CD14-positive monocyte (primary cell): ENCODE results near the gene TMEM201. TPM values are rescaled to one million over a fixed set of nuclear protein-coding genes. Genes with fewer than 3 reads are reported as not detected.

Experiments
- DNase-seq, 3 donors: peaks; one replicate each; pipeline ENCODE4 v3.0.0-alpha.2; 2011 to 2022
- H2AFZ ChIP-seq: 2 replicates; pipeline ENCODE4 v1.6.0; 2012; ENCODE audit warnings: mild to moderate bottlenecking, low read depth, low read length, inconsistent platforms; ENCODE audit not compliant: insufficient read depth, poor library complexity, severe bottlenecking
- H3K27ac ChIP-seq, 2 donors: 1 replicate in 1 of 2; 2 replicates in 1 of 2; pipeline ENCODE4 v1.5.1; 2012 to 2013; ENCODE audit warnings: low read length in 2 of 2, control low read depth in 1 of 2, inconsistent platforms in 1 of 2, low read depth in 1 of 2, mild to moderate bottlenecking in 1 of 2
- H3K27me3 ChIP-seq, 2 donors: one replicate each; pipeline versions ENCODE4 v1.6.0 to v1.6.1; 2011 to 2013; ENCODE audit warnings: low read length in 2 of 2; ENCODE audit not compliant: control insufficient read depth in 2 of 2, insufficient read depth in 2 of 2
- H3K36me3 ChIP-seq, 2 donors: replicated peaks in 1 of 2; 1 replicate in 1 of 2; 2 replicates in 1 of 2; pipeline versions ENCODE4 v1.5.1 to v1.6.1; 2012 to 2013; ENCODE audit warnings: low read length in 2 of 2, control low read depth in 1 of 2, inconsistent platforms in 1 of 2, mild to moderate bottlenecking in 1 of 2; ENCODE audit not compliant: insufficient read depth in 2 of 2, control insufficient read depth in 1 of 2
- H3K4me1 ChIP-seq, 2 donors: 1 replicate in 1 of 2; 2 replicates in 1 of 2; pipeline versions ENCODE4 v1.5.1 to v1.6.1; 2012 to 2013; ENCODE audit warnings: low read length in 2 of 2, control low read depth in 1 of 2, inconsistent platforms in 1 of 2, mild to moderate bottlenecking in 1 of 2, moderate library complexity in 1 of 2; ENCODE audit not compliant: insufficient read depth in 2 of 2, control insufficient read depth in 1 of 2
- H3K4me2 ChIP-seq: replicated peaks from 2 replicates; pipeline ENCODE3; 2012; ENCODE audit warnings: low read length, moderate library complexity, mild to moderate bottlenecking; ENCODE audit not compliant: poor library complexity, severe bottlenecking; ENCODE audit errors: extremely low read depth
- H3K4me3 ChIP-seq, 3 experiments: fragments of 200-600 bp in 1 of 3; sonication (generic) in 1 of 3; replicated peaks in 1 of 3; 1 replicate in 2 of 3; 2 replicates in 1 of 3; pipeline ENCODE4 v1.5.1; 2011 to 2013; ENCODE audit warnings: low read length in 3 of 3, mild to moderate bottlenecking in 3 of 3, control low read depth in 2 of 3, low read depth in 2 of 3, inconsistent platforms in 1 of 3, moderate library complexity in 1 of 3
- H3K79me2 ChIP-seq: 2 replicates; pipeline ENCODE4 v1.6.0; 2012; ENCODE audit warnings: mild to moderate bottlenecking, control low read depth, inconsistent platforms, low read length, moderate library complexity; ENCODE audit not compliant: insufficient read depth
- H3K9ac ChIP-seq: 2 replicates; pipeline ENCODE4 v1.6.0; 2017; ENCODE audit warnings: low read length, mild to moderate bottlenecking; ENCODE audit not compliant: insufficient read depth, poor library complexity, severe bottlenecking
- H3K9me3 ChIP-seq, 2 donors: replicated peaks in 1 of 2; 1 replicate in 1 of 2; 2 replicates in 1 of 2; pipeline versions ENCODE4 v1.5.1 to v1.6.1; 2012 to 2013; ENCODE audit warnings: low read length in 2 of 2, control low read depth in 1 of 2; ENCODE audit not compliant: control insufficient read depth in 1 of 2, insufficient read depth in 1 of 2
- H4K20me1 ChIP-seq: 2 replicates; pipeline ENCODE4 v1.6.0; 2012; ENCODE audit warnings: mild to moderate bottlenecking, low read length, control low read depth, moderate library complexity; ENCODE audit not compliant: insufficient read depth
- H3K27ac Mint-ChIP-seq, 7 donors: one replicate each; pipeline ENCODE4 v1.8.0; 2020; ENCODE audit warnings: mild to moderate bottlenecking in 7 of 7, mixed read lengths in 7 of 7, moderate library complexity in 6 of 7, inconsistent platforms in 2 of 7
- H3K27me3 Mint-ChIP-seq, 3 donors: one replicate each; pipeline ENCODE4 v1.8.0; 2021 to 2022; ENCODE audit warnings: low read depth in 3 of 3, mild to moderate bottlenecking in 3 of 3, mixed read lengths in 3 of 3, moderate library complexity in 3 of 3, inconsistent platforms in 1 of 3
- H3K36me3 Mint-ChIP-seq, 2 donors: one replicate each; pipeline ENCODE4 v1.8.0; 2020; ENCODE audit warnings: mixed read lengths in 2 of 2, inconsistent platforms in 1 of 2, mild to moderate bottlenecking in 1 of 2
- H3K4me1 Mint-ChIP-seq: one replicate; pipeline ENCODE4 v1.8.0; 2020; ENCODE audit warnings: mild to moderate bottlenecking, mixed read lengths
- H3K4me3 Mint-ChIP-seq, 2 donors: one replicate each; pipeline ENCODE4 v1.8.0; 2020; ENCODE audit warnings: mild to moderate bottlenecking in 2 of 2, mixed read lengths in 2 of 2, moderate library complexity in 1 of 2
- H3K9me3 Mint-ChIP-seq, 7 donors: one replicate each; pipeline ENCODE4 v1.8.0; 2020 to 2022; ENCODE audit warnings: mixed read lengths in 7 of 7, mild to moderate bottlenecking in 6 of 7, moderate library complexity in 6 of 7, inconsistent platforms in 2 of 7
- WGBS: methylation state at CpG from one replicate; pipeline ENCODE4 v1.1.5; 2013; ENCODE audit warnings: missing lambda C conversion rate; ENCODE audit not compliant: insufficient coverage; 5-methylcytosine and 5-hydroxymethylcytosine counted together
- intact Hi-C, 2 donors: fragments of 100-400 bp; cut with micrococcal nuclease; formaldehyde crosslinking; loops; one replicate each; pipeline versions ENCODE4 v1.15.0 to v1.15.1; 2023
- polyA plus RNA-seq, 3 donors: library from polyadenylated mRNA; depleted of rRNA in 1 of 3; unstranded in 2 of 3; stranded (reverse) in 1 of 3; fragments of 300-500 nt in 2 of 3; fragments of >200 nt in 1 of 3; fragmentation: Illumina TruSeq in 2 of 3; gene quantifications; 1 replicate in 2 of 3; 2 replicates in 1 of 3; pipeline ENCODE4 v1.2.3, GENCODE V29; 2012 to 2021
- TF ChIP-seq, protein P1 (sequence below): fragments of 200-600 bp; IDR thresholded peaks from one replicate; pipeline ENCODE4 v1.8.0; 2022; ENCODE audit warnings: antibody characterized with exemption, mild to moderate bottlenecking

TMEM201 gene
- polyA plus RNA-seq, 3 donors = 0.37 to 3.7 (median 0.37) TPM

DNA sequence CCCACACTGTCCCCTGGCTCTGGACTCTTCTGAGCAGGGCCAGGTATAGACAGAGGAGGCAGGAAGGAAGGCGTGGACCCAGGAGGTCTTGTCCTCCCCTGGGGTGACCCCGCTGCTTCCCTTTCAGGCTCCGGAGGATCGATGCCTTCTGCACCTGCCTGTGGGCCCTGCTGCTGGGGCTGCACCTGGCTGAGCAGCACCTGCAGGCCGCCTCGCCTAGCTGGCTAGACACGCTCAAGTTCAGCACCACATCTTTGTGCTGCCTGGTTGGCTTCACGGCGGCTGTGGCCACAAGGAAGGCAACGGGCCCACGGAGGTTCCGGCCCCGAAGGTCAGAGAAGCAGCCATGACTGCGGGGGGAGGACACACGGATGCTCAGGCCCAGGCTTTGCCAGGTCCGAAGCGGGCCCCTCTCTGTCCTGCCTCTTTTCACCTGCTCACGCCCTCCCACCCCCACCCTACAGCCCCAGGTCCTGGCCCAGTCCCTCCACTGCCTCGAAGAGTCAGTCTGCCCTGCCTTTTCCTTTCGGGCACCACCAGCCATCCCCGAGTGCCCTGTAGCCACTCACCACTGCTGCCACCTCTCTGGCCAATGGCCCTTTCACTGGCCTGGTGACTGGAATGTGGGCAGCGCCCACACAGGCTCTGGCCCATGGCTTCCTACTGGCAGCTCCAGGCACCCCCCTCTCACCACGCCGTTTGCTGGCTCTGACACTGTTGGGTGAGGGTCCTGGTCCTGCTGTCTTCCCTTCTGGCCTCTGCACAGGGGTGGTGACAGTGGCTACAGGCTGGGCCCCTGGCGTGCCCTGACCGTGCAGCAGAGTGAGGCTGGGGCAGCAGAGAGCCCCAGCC, 13.5 kb downstream of the TMEM201 start:
- intact Hi-C loops = no loop called here
- no peak overlapping the region for H3K4me2 ChIP-seq
- no peak overlapping the region for H3K9ac ChIP-seq
- WGBS = 96% methylated on average over 25 of the region's 26 CpGs
- TF ChIP-seq, protein P1, sequence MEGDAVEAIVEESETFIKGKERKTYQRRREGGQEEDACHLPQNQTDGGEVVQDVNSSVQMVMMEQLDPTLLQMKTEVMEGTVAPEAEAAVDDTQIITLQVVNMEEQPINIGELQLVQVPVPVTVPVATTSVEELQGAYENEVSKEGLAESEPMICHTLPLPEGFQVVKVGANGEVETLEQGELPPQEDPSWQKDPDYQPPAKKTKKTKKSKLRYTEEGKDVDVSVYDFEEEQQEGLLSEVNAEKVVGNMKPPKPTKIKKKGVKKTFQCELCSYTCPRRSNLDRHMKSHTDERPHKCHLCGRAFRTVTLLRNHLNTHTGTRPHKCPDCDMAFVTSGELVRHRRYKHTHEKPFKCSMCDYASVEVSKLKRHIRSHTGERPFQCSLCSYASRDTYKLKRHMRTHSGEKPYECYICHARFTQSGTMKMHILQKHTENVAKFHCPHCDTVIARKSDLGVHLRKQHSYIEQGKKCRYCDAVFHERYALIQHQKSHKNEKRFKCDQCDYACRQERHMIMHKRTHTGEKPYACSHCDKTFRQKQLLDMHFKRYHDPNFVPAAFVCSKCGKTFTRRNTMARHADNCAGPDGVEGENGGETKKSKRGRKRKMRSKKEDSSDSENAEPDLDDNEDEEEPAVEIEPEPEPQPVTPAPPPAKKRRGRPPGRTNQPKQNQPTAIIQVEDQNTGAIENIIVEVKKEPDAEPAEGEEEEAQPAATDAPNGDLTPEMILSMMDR = no peak
- Mint-ChIP-seq H3K4me3 (no peak overlapping the region), H3K27ac (no peak overlapping the region), H3K27me3 (peaks cover 0 to 2% (median 0%) of the 10 kb centered on the region in 3 donors), H3K4me1 (no peaks in the 10 kb centered on the region), H3K36me3 (peaks cover 24 to 65% of the 10 kb centered on the region in 2 donors), H3K9me3 (no peaks in the 10 kb centered on the region)
- no peak overlapping the region for H2AFZ ChIP-seq
- H3K36me3 ChIP-seq = peaks cover 35 to 64% of the 10 kb centered on the region in 2 donors
- no peak for DNase-seq
- H4K20me1 ChIP-seq = no peaks in the 10 kb centered on the region
- H3K79me2 ChIP-seq = no peaks in the 10 kb centered on the region
- no peak overlapping the region for H3K27ac ChIP-seq
- no peaks in the 10 kb centered on the region for H3K4me1 ChIP-seq
- no peaks in the 10 kb centered on the region for H3K27me3 ChIP-seq
- H3K9me3 ChIP-seq = no peaks in the 10 kb centered on the region
- no peak overlapping the region for H3K4me3 ChIP-seq

DNA sequence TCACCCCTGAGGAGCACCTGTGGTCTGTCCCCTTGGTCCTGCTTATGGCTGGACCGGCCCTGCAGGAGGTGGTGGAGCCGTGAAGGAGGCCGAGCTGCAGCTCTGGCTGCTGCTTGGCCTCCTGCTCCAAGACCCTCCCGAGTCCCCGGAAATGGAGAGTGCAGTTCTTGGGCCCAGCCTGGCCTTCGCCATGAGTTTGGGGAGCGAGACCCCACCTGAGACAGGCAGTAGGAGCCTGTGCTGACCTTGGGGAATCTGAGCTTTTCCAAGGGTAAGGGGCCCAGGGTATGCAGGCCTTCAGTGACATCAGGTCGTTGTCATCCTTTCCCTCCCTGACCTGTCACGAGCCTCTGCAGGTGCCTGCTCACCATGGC, 14.1 kb downstream of the TMEM201 start:
- Histone ChIP-seq H3K4me1 (no peaks in the 10 kb centered on the region), H3K27me3 (no peaks in the 10 kb centered on the region), H3K9ac (no peak overlapping the region), H3K27ac (no peak overlapping the region), H3K36me3 (peaks cover 32 to 64% of the 10 kb centered on the region in 2 donors), H3K9me3 (no peaks in the 10 kb centered on the region), H3K4me2 (no peak overlapping the region), H4K20me1 (no peaks in the 10 kb centered on the region), H3K79me2 (no peaks in the 10 kb centered on the region), H2AFZ (no peak overlapping the region), H3K4me3 (no peak overlapping the region)
- 100% methylated on average over 8 of the region's 9 CpGs for WGBS
- TF ChIP-seq, protein P1 = no peak
- intact Hi-C loops = no loop called here
- H3K9me3 Mint-ChIP-seq = no peaks in the 10 kb centered on the region
- no peaks in the 10 kb centered on the region for H3K4me1 Mint-ChIP-seq
- no peak overlapping the region for H3K27ac Mint-ChIP-seq
- no peak overlapping the region for H3K4me3 Mint-ChIP-seq
- peaks cover 0 to 2% (median 0%) of the 10 kb centered on the region in 3 donors for H3K27me3 Mint-ChIP-seq
- peaks cover 23 to 63% of the 10 kb centered on the region in 2 donors for H3K36me3 Mint-ChIP-seq
- no peak for DNase-seq
